GM10266 (cell line): ENCODE data around the gene RSPO3.

Source experiments
- DNase-seq: peaks from one replicate; pipeline ENCODE4 v3.0.0; 2012; ENCODE audit errors: extremely low spot score
- CTCF ChIP-seq: IDR thresholded peaks from 2 replicates; pipeline ENCODE4 v1.5.1; 2012; ENCODE audit warnings: mild to moderate bottlenecking, low read depth; ENCODE audit not compliant: control insufficient read depth, insufficient read depth; ENCODE audit errors: missing control alignments

RSPO3 gene

GRCh38 chr6:127080081-127080480, 38.4 kb upstream of the RSPO3 start:
- TF ChIP-seq CTCF, result no peak
- DNase-seq, result no peak

- no peak for DNase-seq
These were observed 35.1 kb upstream of the RSPO3 start for GRCh38 chr6:127083231-127083962.

GRCh38 chr6:127083963-127084310, 34.5 kb upstream of the RSPO3 start:
- no peak for TF ChIP-seq CTCF
- no peak for DNase-seq

More at GRCh38 chr6:127083231-127083962, 35.1 kb upstream of the RSPO3 start:
- TF ChIP-seq CTCF, result no peak

GRCh38 chr6:127085181-127085580, 33.3 kb upstream of the RSPO3 start:
- no peak for DNase-seq

GRCh38 chr6:127090051-127090450, 28.4 kb upstream of the RSPO3 start:
- no peak for TF ChIP-seq CTCF
- no peak for DNase-seq

More at GRCh38 chr6:127085181-127085580, 33.3 kb upstream of the RSPO3 start:
- no peak for TF ChIP-seq CTCF

- no peak for DNase-seq
- TF ChIP-seq CTCF, result no peak
These were observed 26.0 kb upstream of the RSPO3 start for GRCh38 chr6:127092466-127092865.

GRCh38 chr6:127094791-127095190, 23.7 kb upstream of the RSPO3 start:
- no peak for TF ChIP-seq CTCF
- no peak for DNase-seq
